NCI-H2171 (cell line): ENCODE data around the gene TOX3.
A peak's percentile ranks its signal among the peaks of the same experiment; 100 is the strongest.

Source experiments
- DNase-seq: peaks from one replicate; lab custom pipeline; 2025; lab: John Stamatoyannopoulos, UW

Gene TOX3

DNA sequence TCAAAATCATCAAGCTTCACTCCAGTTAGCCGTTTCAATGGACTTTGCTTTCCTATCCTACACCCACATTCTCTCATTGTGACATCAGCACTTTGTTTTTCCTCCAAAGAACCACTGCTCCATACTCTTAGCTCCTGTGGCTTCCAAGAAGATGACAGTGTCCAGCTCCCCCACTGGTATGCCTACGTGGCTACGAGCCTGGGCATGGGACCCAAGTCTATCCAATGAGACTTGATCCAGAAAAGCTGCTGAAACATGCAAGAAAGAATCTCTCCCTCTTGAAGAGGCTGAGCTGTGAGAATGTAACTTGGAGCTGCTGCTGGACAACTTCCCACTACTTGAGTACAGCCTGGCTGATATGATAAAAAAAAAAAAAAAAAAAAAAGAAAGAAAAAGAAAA lies 9.4 kb downstream of the TOX3 start:
- no peak for DNase-seq

DNA sequence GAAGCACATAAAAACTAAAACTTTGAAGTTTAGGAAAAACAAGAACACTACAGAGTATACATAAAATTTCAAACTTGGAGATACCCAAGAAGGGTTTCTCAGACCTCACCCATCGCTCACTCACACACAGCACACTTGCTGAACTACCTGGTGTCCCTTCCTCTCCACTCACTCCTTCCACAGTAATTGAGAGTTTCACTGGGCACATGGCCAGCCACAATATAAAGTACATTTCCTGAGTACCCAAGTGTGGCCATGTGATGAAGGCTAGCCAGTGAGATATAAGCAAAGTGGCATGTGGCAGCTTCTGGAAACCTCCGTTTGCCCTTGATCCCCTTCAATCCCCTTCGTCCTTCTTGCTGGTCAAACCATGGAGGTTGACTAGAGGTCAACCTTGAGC lies 11.9 kb downstream of the TOX3 start:
- DNase-seq, result no peak

DNA sequence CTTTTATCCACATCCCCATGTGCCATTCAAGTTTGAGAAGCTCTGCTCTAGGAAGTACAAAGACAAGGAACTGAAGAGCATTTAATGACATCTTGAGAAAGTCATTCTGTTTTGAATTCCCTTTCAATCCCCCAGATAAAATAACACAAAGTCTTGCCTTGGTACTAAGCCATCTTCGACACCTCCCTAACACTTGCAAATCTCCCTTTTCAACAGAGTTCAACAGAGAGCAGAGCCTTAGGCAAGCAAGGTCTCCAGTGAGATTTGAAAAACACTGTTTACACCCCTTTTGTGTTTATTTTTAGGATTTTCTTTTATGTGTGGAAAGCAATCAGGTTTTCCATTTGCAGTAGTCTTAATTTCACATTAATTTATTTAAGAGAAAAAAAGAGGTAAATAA lies 13.6 kb downstream of the TOX3 start:
- no peak for DNase-seq

DNA sequence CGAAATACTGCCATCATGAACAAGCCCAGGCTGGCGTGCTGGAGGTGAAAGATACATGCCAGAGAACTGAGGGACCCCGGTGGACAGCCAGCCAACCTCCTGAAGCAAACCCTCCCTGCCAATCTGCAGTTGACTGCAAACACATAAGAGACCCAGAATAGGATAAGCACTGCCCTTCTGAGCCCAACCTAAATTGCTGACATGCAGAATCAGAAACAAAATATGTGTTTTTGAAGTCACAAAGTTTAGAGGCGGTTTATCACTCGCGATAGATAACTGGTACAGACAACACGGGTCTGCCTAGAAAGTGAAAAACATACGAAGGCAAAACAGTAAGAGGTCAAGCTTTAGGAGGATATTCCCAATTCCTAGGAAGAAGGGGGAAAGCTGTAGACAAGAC lies 14.6 kb downstream of the TOX3 start:
- no peak for DNase-seq

DNA sequence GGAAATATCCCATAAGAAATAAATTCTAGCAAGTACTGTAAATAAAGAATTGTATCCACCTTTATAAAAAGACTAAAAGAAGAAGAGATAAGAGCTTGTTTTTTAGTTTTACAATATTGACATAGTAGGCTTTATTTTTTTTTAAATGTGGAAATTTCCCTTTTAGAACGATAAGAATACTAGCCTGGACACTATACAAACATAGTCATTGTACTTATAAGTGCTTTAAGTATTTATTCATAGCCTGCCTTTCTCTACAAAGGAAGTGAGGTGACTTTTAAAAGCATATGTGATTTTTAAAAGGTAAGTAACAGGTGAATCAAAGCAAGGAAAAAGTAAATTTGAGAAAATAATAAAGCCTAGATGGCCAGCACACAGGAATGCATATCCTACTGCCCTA lies 17.7 kb downstream of the TOX3 start:
- no peak for DNase-seq

DNA sequence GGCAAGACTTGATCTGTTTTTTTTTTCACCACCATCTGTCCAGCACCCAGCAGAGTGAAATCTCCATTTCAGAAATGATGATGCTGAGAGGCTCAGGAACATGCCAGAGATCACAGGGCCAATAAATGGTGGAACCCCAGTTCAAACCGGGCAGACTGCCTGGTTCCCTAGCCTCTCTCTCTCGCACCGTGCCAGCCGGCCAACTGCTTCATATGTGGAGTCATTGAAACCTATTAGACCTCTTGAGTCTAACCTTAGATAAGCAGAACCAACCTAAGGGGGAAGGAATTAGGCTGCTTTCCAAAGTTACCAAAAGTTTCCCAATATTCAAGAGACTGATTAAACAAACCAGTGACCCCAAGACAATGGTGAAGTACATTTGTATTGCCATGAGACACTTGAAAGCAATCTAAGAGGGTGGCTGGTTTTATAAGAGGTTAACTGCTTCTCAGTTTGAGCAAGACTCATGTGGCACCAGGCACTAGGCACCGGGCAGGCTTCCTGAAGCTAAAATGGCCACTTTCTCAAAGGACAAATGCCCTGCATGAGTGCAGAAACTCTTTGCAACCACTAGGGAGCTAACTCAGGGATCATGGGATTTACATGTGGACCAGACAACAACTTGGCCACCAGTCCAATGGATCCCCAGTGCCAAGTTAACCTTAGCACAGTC lies 18.4 kb downstream of the TOX3 start:
- no peak for DNase-seq

DNA sequence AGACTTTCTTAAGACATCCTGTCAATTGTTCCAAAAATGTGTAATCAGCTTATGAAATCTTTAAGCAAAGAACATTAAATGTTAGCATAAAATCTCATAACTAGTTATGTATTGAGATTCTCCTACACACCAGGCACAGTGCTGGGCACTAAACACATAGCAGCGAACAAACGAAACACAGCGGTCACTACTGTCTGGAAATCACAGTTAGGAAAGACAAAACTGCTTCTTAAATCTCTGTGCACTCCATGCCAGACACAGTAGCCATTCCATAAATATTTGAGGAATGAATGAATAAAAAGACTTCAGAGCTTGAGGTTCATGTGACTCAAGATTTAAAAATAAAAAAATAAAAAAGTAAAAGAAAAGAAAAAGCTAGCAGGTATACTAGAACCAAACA lies 20.1 kb downstream of the TOX3 start:
- no peak for DNase-seq

DNA sequence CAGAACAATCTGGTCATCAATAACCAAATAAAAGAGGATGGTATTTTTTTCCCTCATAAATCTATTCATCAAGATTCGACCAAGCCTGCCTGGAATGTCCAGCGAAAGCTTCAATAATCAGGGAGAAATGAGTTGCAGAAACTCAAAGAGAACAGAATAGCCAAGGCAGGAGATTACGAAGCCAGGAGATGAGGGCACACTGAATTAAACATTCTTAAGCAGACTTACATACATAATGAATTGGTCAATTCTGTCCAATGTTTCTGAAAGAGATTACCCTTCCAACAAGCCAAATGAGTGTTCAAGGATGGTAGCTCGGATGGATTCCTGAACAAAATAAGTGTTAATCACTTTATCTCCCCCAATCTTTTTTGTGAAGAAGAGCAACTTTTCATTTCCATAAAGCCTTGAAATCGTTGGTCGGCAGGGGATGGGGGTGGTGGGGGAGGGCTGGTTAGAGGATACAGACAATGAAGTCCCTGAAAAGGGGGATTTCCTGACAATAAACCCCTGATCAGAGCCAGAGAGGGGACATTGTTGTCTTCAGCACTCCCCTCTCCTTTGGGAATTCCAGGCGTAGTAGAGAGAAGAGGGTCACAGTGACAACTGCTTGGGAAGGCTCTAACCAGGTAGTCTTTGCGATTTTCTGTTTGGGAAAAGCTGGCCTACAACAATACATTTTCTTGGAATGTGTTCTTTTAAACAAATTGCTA lies 20.7 kb downstream of the TOX3 start:
- DNase-seq, result no peak

DNA sequence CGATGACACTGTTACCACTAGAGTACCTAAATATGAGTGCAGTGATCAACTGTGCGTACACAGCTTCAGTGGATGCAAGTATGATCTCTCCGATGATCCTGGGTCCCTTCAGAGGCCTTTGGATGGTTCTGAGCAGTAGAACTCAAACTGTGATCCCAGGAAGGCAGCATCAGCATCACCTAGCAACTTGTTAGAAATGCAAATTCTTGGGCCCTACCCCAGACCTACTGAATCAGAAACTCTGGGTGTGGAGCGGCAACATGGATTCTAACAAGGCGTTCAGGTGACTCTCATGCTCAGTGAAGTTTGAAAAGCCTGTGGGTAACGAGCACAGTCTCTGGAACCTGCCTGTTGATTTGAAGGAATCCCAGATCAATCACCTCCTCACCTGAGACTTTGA lies 25.4 kb downstream of the TOX3 start:
- no peak for DNase-seq

DNA sequence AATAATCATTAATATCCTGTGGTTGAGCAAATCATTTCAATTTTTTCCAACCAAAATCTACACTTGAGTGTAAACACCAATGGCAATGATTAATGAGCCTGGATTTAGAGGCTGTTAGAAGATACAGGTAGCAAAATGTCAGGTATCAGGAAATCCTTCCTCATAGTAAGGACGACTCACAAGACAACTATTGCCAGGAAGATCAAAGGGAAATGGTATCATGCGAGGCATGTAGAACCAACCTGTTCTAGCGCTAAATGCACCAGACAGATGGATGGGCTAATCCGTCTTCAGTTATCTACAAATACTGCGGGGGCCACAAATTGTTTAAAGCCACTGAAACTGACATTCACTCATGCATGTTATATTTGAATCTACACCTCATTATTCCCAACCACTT lies 28.1 kb downstream of the TOX3 start:
- no peak for DNase-seq

DNA sequence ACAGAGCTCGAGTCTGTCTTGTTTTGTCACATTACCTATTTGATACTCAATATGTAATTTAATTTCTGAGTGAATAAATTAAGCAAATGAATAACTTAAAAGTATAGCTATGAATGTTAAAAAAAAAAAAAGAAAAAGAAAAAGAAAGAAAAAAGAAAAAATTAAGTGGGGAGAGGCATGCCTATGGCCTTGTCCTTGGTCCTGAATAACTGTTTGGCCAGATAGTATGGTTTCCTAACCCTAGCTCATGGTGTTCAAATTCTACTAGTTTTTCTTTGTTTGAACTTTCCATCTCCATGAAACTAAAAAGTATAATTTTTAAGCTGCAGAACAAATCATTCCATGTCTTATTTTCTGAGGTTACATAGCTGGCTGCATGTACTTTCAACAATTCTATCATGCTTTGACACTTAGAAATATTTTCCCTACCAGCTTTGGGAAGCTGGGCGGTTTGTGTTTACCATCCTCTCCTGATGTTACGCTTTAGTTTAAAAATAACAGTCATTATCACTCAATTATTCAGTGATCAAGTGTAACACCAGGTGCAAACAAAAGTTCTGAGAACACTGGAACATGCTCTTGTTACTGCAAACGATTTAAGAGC lies 31.8 kb downstream of the TOX3 start:
- no peak for DNase-seq

DNA sequence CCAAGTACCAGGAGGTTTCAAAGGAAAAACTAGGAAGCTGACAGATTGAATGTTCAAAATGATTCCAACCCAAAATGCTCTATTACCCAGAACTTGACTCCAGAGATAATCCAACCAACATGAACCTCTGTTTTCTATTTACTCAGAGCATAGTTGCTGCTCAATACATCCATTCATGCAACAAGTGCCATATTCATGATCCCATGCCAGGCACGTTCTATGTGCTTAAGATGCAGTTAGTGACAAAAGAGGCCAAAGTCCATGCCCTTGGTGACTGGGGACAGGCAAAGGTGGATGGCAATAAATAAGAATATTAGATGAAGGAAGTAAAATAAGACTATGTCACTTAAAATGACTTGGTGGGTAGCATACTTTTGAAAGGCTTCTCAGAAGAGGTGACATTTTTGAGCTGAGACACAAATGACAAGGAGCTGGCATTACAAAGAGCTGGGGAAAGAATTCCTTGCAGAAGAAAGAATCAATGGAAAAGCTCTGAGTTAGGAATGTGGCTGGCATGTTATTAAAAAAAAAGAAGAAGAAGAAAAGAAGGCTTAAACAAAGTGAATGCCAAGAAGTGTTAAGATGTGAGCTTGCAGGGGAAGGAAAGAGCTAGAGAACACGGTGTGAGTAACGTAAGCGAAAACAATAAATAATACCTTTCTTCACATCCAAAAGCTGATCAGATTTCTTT lies 34.5 kb downstream of the TOX3 start:
- DNase-seq, result no peak

DNA sequence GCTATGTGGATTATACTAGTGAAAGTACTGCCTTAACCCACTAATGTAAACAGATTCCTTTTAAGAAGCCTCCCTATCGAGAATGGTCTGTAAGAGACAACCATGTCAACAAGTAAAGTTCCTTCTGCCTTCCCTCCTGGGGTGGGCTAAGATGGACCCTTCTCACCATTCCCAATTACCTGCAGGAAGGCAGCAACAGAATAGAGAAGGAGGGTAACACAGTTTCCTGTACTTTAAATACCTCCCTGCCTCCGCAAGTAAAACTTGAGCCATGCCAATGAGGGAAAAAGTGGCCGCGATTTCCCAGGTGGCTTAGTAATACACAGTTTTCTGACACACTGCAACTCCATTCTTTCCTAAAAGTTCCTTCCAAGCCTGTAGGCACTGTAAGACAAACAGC lies 45.2 kb downstream of the TOX3 start:
- no peak for DNase-seq

DNA sequence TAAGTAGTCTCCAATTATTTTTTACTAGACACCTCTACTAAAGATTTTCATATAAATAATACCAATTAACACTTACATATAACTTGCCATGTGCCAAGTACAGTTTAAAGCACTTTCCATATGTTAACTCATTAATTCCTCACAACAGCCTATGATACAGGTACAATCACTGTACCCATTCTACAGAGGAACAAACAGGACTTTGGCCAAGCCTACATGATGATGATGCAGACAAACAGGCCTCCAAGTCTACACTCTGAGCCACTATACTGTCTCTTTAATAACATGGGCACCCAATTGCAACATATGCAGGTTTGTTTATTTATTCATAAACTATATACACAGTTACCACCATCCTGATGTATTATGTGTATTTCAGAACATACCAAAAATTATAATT lies 46.0 kb downstream of the TOX3 start:
- DNase-seq, result no peak

DNA sequence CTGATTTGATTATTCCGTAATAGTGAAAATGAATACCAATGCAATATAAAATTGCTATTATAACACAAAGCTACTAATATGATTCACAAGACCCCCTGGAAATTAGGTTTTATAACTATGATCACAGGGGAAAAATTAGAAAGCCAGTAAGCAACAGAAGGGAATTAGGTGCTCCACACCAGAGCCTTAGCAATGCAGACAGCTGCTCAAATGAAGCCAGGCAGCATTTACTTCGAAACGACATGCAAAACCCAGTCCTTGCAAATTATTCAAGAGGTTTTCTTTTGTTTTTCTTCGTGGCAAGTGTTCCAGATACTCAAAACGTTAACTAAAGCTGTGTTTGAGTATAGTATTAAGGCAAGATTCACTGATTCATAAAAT lies 47.9 kb downstream of the TOX3 start:
- no peak for DNase-seq

DNA sequence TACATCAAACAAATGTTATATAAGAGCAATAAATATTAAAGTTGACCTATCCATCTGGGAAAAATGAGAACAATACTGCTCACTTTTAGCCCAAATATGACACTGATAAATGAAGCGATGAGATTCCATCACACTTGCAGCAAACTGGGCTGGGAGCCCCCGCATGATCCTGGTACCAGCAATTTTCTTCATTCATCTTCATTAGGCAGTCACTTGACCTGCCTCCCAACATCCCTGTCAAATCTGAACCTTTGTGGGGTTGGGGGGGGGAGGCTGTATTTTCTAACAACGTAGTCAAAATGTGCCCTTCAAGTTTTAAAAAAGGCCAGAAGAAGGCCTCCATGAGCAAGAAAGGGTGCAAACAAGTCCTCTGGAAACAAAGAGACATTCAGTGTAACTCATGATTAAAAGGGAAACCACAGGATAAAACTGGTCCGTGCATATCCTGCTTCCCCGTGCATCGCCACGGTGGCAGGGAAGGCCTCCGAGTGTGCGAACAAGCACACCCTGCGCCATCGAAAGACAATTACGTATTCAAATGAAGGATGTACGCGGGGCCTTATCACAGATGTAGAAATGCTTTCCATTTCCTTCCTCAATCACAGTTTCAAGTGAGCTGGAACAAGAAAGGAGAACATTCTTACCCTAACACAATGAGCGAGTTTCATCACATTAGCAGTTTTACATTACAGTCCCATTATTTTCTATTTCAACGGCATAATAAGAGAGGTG lies 48.4 kb downstream of the TOX3 start:
- no peak for DNase-seq

DNA sequence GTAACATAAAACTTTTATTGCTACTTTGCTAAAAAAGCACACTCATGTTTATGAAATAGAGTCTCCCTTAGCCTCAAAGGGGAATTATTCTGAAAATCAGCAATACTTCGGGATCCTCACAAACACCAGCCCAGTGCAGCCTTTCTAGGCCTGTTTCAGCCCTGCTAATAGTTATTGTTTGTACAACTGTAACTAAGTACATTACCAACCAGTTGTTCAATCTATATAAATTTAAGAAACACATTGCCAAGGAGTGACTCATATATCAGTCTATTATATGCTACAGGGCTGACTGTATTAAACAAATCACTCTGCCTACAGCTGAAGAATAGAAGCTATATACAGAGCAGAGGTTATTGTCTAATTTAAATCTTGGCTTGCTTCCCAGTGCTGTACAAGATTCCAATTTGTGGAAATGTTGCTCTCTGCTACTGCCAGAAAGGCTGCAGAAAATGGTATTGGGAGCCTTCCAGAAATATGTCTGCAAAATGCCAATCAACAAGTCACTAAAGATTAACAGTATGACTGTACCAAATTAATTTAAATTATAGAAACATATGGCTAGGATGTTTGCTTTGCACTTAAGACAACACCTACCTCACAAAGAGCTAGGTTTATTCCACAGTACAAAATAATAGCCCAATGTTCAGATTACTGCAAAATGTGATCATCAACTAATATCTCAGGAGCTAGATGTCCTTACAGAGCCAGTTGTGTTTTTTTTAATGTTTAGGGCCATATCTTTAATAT lies 49.7 kb downstream of the TOX3 start:
- peak; percentile 78 for DNase-seq

DNA sequence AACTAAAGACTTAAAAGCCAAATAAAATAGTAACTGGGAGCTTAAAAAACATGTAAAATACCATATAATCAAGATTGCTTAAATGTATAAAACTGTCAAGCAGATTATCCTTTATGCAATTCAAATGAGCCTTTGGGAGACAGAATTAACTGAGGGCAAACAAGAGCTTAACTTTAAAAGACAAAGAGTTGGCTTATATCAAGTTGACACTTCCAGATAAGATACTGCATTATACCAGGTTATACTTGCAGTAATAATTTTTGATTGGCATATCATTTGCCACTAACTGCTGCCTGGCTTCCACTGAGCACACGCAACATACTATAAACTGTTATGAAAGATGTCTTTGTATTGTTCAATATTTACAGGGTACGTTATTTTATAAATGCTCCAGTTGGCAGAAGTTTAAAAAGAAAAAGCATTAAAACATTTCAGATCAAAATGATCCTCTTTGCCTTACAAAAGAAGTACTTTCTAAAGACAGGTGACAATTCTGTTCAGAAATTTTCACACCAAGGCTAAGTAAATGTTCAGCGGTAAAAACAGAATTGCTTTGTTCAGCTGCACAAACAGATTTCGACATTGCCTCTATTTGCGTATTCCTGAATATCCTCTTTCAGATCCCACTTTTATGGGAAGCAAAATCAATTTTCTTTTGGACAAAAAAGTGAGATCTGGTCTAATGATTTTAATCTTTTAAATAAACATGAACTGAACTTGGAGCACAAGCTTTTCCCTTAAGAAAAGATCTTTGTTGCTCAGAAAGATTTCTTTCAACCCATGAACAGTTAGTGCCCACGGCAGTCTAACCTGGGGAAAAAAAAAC lies 50.7 kb downstream of the TOX3 start:
- DNase-seq, result no peak

DNA sequence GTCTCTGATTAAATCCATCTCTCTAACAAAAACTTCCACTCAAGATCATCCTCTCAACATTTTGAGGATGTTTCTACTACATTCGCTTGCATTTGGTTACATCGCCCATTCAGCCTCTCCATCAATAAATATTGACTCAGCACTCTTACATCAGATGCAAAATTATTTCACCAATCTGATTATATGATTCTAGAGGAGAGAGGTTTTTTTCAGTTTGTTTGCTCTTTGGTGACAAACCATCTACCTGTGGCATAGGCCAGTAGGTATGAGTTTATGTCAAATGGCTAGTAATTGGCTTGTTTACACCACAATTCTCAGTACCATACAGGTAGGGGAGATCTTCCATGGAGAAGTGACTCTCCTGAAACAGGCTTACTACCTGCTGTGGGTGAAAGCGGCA lies 52.3 kb downstream of the TOX3 start:
- no peak for DNase-seq

DNA sequence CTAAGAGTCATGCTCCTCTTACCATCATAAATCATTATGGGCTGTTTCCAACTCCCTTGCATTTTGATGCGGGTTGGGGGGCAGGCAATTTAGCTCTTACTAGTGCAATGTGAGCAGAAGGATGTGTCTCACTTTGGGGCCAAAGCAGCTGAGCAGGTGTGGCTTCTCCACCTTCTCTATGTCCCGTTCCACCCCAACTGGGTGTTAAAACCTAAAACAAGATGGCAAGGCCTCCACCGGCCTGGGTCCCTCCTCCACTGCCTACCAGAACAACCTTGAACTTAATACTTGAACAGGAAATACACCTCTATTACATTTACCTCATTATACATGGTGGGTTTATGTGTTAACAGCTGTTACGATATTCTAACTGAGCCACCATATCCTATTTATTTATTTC lies 52.8 kb downstream of the TOX3 start:
- DNase-seq, result no peak
